Measurements from ENCODE around the gene IARS2. TPM values are rescaled to one million over a fixed set of nuclear protein-coding genes. Genes with fewer than 3 reads are reported as not detected.

IARS2 gene
- total and polyA plus RNA-seq, 2 donors from 2014 or later: 42.9 to 51.4 TPM

DNA sequence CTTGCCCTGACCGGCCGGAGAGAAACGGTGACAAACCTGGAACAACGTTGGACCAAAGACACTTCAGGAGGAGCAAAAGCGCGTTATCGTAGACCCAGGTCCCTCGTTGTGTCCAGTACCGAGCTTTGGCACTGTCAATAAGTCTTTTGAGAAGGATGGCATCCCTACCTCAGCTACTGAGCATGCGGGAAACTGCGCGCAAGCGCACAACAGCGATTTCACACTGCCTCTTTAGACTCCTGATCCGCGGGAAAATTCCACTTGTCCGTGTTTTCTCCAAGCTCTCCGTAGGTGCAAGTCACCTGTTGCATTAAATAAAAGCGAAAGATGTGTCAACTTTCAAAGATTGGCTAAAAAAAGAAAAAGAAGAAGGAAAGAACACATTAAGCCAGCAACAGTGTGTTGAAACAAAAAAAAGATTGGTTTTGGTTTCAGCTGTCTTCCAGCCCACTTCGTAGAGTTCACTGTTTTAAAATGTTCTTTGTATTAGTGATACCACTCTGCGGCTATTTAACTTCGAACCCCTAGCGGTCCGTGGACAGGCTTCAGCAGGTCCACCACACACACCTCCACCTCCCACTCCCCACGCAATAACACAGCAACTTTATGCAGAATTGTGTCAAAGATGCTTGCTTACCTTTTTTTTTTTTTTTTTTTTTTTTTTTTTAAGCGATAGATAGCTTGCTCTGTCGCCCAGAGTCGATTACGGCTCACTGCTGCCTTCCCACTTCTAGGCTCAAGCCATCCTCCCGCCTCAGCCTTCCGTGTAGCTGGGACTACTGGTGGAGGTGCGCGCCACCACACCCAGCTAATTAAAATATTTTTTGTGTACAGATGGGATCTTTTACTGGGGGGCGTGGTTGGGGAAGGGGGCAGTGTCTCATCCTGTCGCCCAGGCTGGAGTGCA is 4.0 kb upstream of the IARS2 start, which contains the start of gene BPNT1:
Gene BPNT1 (minus strand): TSS at position 139 of the 907 bp plus-strand sequence. CDS start 9,942 bp downstream, outside the sequence.
- DNase-seq (peak; percentile 96 to 99 (median 97)), FAIRE-seq (peak; percentile 70)
- Histone ChIP-seq H3K27ac (ENCODE audit: low read depth in 2 of 2, low read length in 2 of 2) (peak within 1 kb of the TSS in 1 of 2 donors; percentile 15), H3K9me3 (ENCODE audit: control insufficient read depth in 2 of 3, insufficient read depth in 1 of 3, low read length in 3 of 3) (no peaks in the 10 kb centered on the region), H3K4me1 (ENCODE audit: control insufficient read depth in 2 of 3, insufficient read depth in 2 of 3, low read depth in 1 of 3, low read length in 3 of 3) (peaks cover 0 to 4% (median 0%) of the 10 kb centered on the region in 3 donors), H3K36me3 (ENCODE audit: control insufficient read depth in 2 of 3, insufficient read depth in 3 of 3, low read length in 3 of 3) (no peaks in the 10 kb centered on the region), H3K9ac (ENCODE audit: low read length in 3 of 3) (peak within 1 kb of the TSS; percentile 57 to 91 (median 74)), H3K27me3 (ENCODE audit: control insufficient read depth, insufficient read depth, low read length) (no peaks in the 10 kb centered on the region), H3K4me3 (ENCODE audit: low read length in 3 of 3) (peak within 1 kb of the TSS; percentile 90 to 98 (median 96))
- intact Hi-C loops (cut with DNase I): no loop called here
- TF ChIP-seq, protein P1, sequence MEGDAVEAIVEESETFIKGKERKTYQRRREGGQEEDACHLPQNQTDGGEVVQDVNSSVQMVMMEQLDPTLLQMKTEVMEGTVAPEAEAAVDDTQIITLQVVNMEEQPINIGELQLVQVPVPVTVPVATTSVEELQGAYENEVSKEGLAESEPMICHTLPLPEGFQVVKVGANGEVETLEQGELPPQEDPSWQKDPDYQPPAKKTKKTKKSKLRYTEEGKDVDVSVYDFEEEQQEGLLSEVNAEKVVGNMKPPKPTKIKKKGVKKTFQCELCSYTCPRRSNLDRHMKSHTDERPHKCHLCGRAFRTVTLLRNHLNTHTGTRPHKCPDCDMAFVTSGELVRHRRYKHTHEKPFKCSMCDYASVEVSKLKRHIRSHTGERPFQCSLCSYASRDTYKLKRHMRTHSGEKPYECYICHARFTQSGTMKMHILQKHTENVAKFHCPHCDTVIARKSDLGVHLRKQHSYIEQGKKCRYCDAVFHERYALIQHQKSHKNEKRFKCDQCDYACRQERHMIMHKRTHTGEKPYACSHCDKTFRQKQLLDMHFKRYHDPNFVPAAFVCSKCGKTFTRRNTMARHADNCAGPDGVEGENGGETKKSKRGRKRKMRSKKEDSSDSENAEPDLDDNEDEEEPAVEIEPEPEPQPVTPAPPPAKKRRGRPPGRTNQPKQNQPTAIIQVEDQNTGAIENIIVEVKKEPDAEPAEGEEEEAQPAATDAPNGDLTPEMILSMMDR (IDR thresholded peaks at IDR 0.05; ENCODE audit: borderline replicate concordance, extremely low read depth, insufficient read depth): no peak

DNA sequence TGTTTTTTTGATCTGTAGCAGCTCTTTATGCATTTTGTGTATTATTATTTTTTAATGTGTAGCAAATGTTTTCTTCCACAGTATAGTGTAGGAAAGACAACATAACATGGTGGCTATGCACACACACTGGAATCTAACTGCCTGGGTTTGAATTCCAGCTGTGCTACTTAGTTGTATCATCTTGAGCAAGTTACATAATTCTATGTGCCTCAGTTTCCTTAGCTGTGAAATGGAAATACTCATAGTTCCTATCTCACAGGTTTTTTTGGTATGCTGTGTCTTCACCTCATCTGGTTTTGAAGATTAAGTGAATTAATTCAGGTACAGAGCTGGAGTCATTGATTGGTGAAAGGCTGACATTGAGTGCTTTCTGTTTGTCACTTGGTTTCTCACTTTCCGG is 1.2 kb upstream of the IARS2 start:
- DNase-seq: no peak
- TF ChIP-seq, protein P1 (IDR thresholded peaks at IDR 0.05; ENCODE audit: borderline replicate concordance, extremely low read depth, insufficient read depth): no peak
- H3K9ac ChIP-seq (ENCODE audit: low read length in 3 of 3): no peak overlapping the region
- H3K27ac ChIP-seq (ENCODE audit: low read depth in 2 of 2, low read length in 2 of 2): no peak overlapping the region
- no peaks in the 10 kb centered on the region for H3K27me3 ChIP-seq (ENCODE audit: control insufficient read depth, insufficient read depth, low read length)
- intact Hi-C loops (cut with DNase I): no loop called here
- H3K4me1 ChIP-seq (ENCODE audit: control insufficient read depth in 2 of 3, insufficient read depth in 2 of 3, low read depth in 1 of 3, low read length in 3 of 3): peaks cover 0 to 8% (median 4%) of the 10 kb centered on the region in 3 donors
- H3K36me3 ChIP-seq (ENCODE audit: control insufficient read depth in 2 of 3, insufficient read depth in 3 of 3, low read length in 3 of 3): no peaks in the 10 kb centered on the region
- no peak overlapping the region for H3K4me3 ChIP-seq (ENCODE audit: low read length in 3 of 3)
- H3K9me3 ChIP-seq (ENCODE audit: control insufficient read depth in 2 of 3, insufficient read depth in 1 of 3, low read length in 3 of 3): no peaks in the 10 kb centered on the region
- no peak for FAIRE-seq

GRCh38 chr1:220093361-220094015 is 444 bp upstream of the IARS2 start:
- H3K4me3 ChIP-seq (ENCODE audit: low read length in 3 of 3): peak overlapping the region in 2 of 3 donors; percentile 5 to 47
- no peaks in the 10 kb centered on the region for H3K27me3 ChIP-seq (ENCODE audit: control insufficient read depth, insufficient read depth, low read length)
- H3K27ac ChIP-seq (ENCODE audit: low read depth in 2 of 2, low read length in 2 of 2): no peak overlapping the region
- intact Hi-C loops (cut with DNase I): no loop called here
- DNase-seq: peak in 1 of 5 donors; percentile 1
- H3K9me3 ChIP-seq (ENCODE audit: control insufficient read depth in 2 of 3, insufficient read depth in 1 of 3, low read length in 3 of 3): no peaks in the 10 kb centered on the region
- FAIRE-seq: no peak
- TF ChIP-seq, protein P1 (IDR thresholded peaks at IDR 0.05; ENCODE audit: borderline replicate concordance, extremely low read depth, insufficient read depth): no peak
- H3K9ac ChIP-seq (ENCODE audit: low read length in 3 of 3): no peak overlapping the region
- peaks cover 0 to 8% (median 4%) of the 10 kb centered on the region in 3 donors for H3K4me1 ChIP-seq (ENCODE audit: control insufficient read depth in 2 of 3, insufficient read depth in 2 of 3, low read depth in 1 of 3, low read length in 3 of 3)
- no peaks in the 10 kb centered on the region for H3K36me3 ChIP-seq (ENCODE audit: control insufficient read depth in 2 of 3, insufficient read depth in 3 of 3, low read length in 3 of 3)
